ENCODE results near the gene CADM2.

The CADM2 gene

DNA sequence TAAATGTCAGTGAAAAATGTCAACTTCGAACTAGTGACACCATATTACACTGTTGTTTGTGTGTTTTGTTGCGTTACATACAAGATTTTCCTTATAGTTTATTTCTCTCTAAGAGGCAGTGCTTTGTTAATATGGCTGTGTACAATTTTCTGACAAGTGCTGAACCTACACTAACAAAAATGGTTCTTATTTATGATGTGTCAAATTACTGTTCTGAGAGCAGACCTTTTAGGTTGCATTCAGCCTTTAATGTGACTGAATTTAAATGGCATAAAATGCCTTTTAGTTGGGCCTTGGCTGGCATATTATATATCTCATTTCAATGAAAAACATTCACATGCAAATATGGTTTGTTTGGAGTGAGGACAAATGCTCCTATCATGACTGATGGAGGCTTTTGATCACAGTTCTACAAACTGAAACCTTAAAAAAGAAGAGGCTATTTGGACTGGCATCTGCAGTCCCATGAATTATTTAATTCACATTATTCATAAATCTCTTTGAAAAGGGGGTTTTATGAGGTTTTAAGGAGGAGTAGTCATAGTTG lies 750.6 kb downstream of the CADM2 start:
- Histone ChIP-seq H3K4me1 (ENCODE audit: control insufficient read depth in 1 of 2, insufficient read depth in 1 of 2, low read depth in 1 of 2, low read length in 1 of 2) (no peaks in the 10 kb centered on the region), H3K9me3 (no peaks in the 10 kb centered on the region), H3K27me3 (no peaks in the 10 kb centered on the region), H3K27ac (no peak overlapping the region), H3K36me3 (no peaks in the 10 kb centered on the region), H3K4me3 (ENCODE audit: low read depth in 1 of 2, low read length in 1 of 2) (no peak overlapping the region)
- TF ChIP-seq, protein P1, sequence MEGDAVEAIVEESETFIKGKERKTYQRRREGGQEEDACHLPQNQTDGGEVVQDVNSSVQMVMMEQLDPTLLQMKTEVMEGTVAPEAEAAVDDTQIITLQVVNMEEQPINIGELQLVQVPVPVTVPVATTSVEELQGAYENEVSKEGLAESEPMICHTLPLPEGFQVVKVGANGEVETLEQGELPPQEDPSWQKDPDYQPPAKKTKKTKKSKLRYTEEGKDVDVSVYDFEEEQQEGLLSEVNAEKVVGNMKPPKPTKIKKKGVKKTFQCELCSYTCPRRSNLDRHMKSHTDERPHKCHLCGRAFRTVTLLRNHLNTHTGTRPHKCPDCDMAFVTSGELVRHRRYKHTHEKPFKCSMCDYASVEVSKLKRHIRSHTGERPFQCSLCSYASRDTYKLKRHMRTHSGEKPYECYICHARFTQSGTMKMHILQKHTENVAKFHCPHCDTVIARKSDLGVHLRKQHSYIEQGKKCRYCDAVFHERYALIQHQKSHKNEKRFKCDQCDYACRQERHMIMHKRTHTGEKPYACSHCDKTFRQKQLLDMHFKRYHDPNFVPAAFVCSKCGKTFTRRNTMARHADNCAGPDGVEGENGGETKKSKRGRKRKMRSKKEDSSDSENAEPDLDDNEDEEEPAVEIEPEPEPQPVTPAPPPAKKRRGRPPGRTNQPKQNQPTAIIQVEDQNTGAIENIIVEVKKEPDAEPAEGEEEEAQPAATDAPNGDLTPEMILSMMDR (IDR thresholded peaks at IDR 0.05), result no peak

DNA sequence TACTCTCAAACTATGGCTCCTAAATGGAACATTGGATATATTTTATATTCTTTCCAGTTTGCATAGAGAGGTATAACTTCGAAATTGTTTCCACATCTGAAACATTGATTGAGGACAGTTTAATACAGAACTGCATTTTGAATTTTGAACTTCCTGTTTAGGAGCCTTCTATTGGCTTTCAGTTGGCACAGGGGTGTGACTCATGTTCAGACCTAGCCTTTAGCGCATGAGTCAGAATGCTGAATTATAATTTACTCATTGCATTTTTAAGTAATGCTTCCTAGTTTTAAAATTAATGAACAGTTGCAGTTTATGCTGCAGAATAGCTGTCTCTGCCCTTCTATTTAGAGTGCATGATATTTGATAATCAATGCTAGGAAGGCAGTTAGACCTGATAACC lies 751.7 kb downstream of the CADM2 start:
- TF ChIP-seq, protein P1 (IDR thresholded peaks at IDR 0.05), result no peak
- H3K27me3 ChIP-seq, result no peaks in the 10 kb centered on the region

DNA sequence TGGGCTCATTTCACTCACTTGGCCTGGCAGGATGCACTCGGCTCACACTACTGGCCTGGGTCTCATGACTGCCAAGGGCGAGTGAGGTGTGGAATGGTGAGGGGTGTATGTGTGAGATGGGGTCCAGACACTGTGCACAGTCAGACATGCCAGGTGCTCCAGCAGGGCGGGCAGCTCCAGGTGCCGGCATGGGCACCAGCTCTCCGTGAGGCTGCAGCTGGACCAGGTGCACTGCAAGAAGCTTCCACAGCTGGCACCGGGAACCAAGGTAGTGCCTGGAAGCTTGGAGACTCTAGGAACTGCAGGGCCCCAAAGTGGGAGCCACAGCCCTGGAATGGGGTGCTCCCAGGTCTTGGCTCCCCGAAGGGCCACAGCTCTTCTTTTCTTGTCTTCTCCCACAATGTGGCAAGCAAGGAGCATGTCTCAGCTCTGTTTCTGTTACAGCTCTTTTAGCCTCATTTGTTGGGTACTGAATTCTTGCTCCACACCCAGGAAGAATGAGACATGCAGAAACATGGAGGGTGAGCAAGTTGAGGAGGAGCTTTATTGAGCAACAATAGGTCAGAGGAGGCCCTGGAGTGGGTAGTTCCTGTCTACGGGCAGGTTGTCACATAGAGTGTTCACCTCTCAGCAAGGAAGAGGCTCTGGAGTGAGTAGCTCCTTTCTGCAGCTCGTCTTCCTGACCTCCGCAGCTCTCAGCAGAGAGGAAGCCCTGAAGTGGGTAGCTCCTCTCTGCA lies 762.8 kb downstream of the CADM2 start:
- Histone ChIP-seq H3K9me3 (no peaks in the 10 kb centered on the region), H3K27ac (no peak overlapping the region), H3K4me1 (ENCODE audit: control insufficient read depth in 1 of 2, insufficient read depth in 1 of 2, low read depth in 1 of 2, low read length in 1 of 2) (no peaks in the 10 kb centered on the region), H3K4me3 (ENCODE audit: low read depth in 1 of 2, low read length in 1 of 2) (no peak overlapping the region), H3K36me3 (no peaks in the 10 kb centered on the region), H3K27me3 (no peaks in the 10 kb centered on the region)
- TF ChIP-seq, protein P1 (IDR thresholded peaks at IDR 0.05), result no peak

More for the DNA sequence above, 751.7 kb downstream of the CADM2 start:
- Histone ChIP-seq H3K4me1 (ENCODE audit: control insufficient read depth in 1 of 2, insufficient read depth in 1 of 2, low read depth in 1 of 2, low read length in 1 of 2) (no peaks in the 10 kb centered on the region), H3K27ac (no peak overlapping the region), H3K36me3 (no peaks in the 10 kb centered on the region), H3K4me3 (ENCODE audit: low read depth in 1 of 2, low read length in 1 of 2) (no peak overlapping the region), H3K9me3 (no peaks in the 10 kb centered on the region)

DNA sequence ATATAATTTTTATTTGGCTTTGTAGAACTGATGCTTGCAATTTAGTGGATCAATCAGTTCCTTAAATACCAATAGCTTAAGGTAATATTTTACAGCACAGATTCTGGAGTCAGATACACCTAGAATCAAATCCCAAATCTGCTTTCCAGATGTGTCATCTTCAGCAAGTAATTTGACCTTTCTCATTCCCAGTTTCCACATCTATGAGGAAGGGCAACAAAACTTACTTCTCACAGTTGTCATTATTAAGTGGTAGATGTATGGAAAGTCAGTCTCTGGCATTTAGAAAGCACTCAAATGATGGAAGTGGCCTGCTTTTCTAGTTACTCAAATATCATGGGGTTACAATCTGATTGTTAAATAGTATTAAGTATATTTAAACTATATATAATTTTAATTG lies 767.0 kb downstream of the CADM2 start:
- H3K36me3 ChIP-seq, result no peaks in the 10 kb centered on the region
- no peak overlapping the region for H3K27ac ChIP-seq
- no peaks in the 10 kb centered on the region for H3K4me1 ChIP-seq (ENCODE audit: control insufficient read depth in 1 of 2, insufficient read depth in 1 of 2, low read depth in 1 of 2, low read length in 1 of 2)
- H3K27me3 ChIP-seq, result no peaks in the 10 kb centered on the region
- no peaks in the 10 kb centered on the region for H3K9me3 ChIP-seq
- no peak overlapping the region for H3K4me3 ChIP-seq (ENCODE audit: low read depth in 1 of 2, low read length in 1 of 2)
- TF ChIP-seq, protein P1 (IDR thresholded peaks at IDR 0.05), result no peak

DNA sequence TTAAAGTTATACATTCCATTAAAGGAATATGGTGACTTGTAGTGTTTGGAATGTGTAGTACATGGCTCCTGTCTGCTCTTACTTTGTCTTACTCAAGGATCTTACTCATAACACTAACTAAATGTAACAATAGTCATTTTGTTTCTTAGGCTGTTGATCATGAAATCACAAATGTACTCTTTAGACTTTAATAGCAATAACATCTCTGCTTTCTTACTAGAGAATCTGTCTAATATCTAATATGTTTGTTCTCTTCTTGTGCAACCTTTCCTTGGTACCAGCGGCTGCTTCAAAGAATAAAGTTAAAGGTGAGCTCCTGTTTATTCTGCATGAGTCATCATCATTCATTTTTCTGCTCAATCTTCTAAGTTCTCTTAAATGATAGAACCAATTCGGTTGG lies 767.5 kb downstream of the CADM2 start:
- TF ChIP-seq, protein P1 (IDR thresholded peaks at IDR 0.05), result no peak
- Histone ChIP-seq H3K27ac (no peak overlapping the region), H3K4me1 (ENCODE audit: control insufficient read depth in 1 of 2, insufficient read depth in 1 of 2, low read depth in 1 of 2, low read length in 1 of 2) (no peaks in the 10 kb centered on the region), H3K4me3 (ENCODE audit: low read depth in 1 of 2, low read length in 1 of 2) (no peak overlapping the region), H3K36me3 (no peaks in the 10 kb centered on the region), H3K27me3 (no peaks in the 10 kb centered on the region), H3K9me3 (no peaks in the 10 kb centered on the region)

All from neutrophil (primary cell).